SK-N-SH (cell line): ENCODE measurements around the gene NIPSNAP3A. TPM values are rescaled to one million over a fixed set of nuclear protein-coding genes. Genes with fewer than 3 reads are reported as not detected.

Experiments used
- CTCF ChIA-PET: fragments of 300-600, 350-600 bp; formaldehyde crosslinking; extraction: SDS; loops from one replicate; lab custom pipeline; 2021; lab: Yijun Ruan, JAX
- POLR2A ChIA-PET: fragments of 350-600 bp; sonication (Branson Sonifier 250); formaldehyde crosslinking; extraction: SDS; loops from one replicate; lab custom pipeline; 2020; ENCODE audit warnings: antibody characterized with exemption, inconsistent platforms; lab: Yijun Ruan, JAX
- DNase-seq: peaks from one replicate; pipeline ENCODE4 v3.0.0; 2012
- H2AFZ ChIP-seq: fragments of 200-600 bp; sonication (generic); 2 replicates; pipeline ENCODE4 v1.8.1; 2016; ENCODE audit warnings: antibody characterized with exemption, mild to moderate bottlenecking, low read depth
- H3F3A ChIP-seq: fragments of 200-600 bp; sonication (generic); replicated peaks from 2 replicates; pipeline ENCODE3; 2016; ENCODE audit warnings: antibody characterized with exemption, mild to moderate bottlenecking; ENCODE audit not compliant: insufficient read depth
- H3K27ac ChIP-seq, 2 experiments: fragments of 200-500 bp in 1 of 2; fragments of 200-600 bp in 1 of 2; sonication (Bioruptor generic) in 1 of 2; sonication (generic), shearing (Covaris generic) in 1 of 2; 2 replicates each; pipeline versions ENCODE4 v1.5.1 to v1.6.1; 2014 to 2016; ENCODE audit warnings: low read depth in 2 of 2, inconsistent platforms in 1 of 2, low read length in 1 of 2, mild to moderate bottlenecking in 1 of 2, mixed read lengths in 1 of 2
- H3K27me3 ChIP-seq: fragments of 200-600 bp; sonication (generic), shearing (Covaris generic); 2 replicates; pipeline ENCODE4 v1.6.1; 2016; ENCODE audit warnings: mixed run types; ENCODE audit not compliant: insufficient read depth
- H3K36me3 ChIP-seq, 2 experiments: fragments of 200-500 bp in 1 of 2; fragments of 200-600 bp in 1 of 2; sonication (Bioruptor generic) in 1 of 2; sonication (generic) in 1 of 2; replicated peaks in 1 of 2; 2 replicates each; pipeline versions ENCODE3 to v1.5.1; 2014 to 2016; ENCODE audit warnings: low read length in 1 of 2, mild to moderate bottlenecking in 1 of 2; ENCODE audit not compliant: insufficient read depth in 2 of 2, control insufficient read depth in 1 of 2
- H3K4me1 ChIP-seq, 2 experiments: fragments of 200-500 bp in 1 of 2; fragments of 200-600 bp in 1 of 2; sonication (Bioruptor generic) in 1 of 2; sonication (generic), shearing (Covaris generic) in 1 of 2; 2 replicates each; pipeline versions ENCODE4 v1.5.1 to v1.6.1; 2014 to 2016; ENCODE audit warnings: low read depth in 1 of 2, low read length in 1 of 2, mixed run types in 1 of 2; ENCODE audit not compliant: insufficient read depth in 2 of 2, control insufficient read depth in 1 of 2
- H3K4me2 ChIP-seq: fragments of 200-600 bp; sonication (generic), shearing (Covaris generic); 2 replicates; pipeline ENCODE4 v1.6.1; 2017; ENCODE audit warnings: mixed run types
- H3K4me3 ChIP-seq, 2 experiments: fragments of 200-500 bp in 1 of 2; fragments of 200-600 bp in 1 of 2; sonication (Bioruptor generic) in 1 of 2; sonication (generic), shearing (Covaris generic) in 1 of 2; 2 replicates each; pipeline versions ENCODE4 v1.5.1 to v1.8.1; 2014 to 2016; ENCODE audit warnings: low read depth in 2 of 2, inconsistent platforms in 1 of 2, low read length in 1 of 2, mild to moderate bottlenecking in 1 of 2, mixed read lengths in 1 of 2, moderate library complexity in 1 of 2
- H3K79me2 ChIP-seq: fragments of 200-600 bp; sonication (generic); 2 replicates; pipeline ENCODE4 v1.8.1; 2017; ENCODE audit warnings: mild to moderate bottlenecking; ENCODE audit not compliant: insufficient read depth
- H3K9ac ChIP-seq: fragments of 200-600 bp; sonication (generic); 2 replicates; pipeline ENCODE4 v1.6.1; 2017; ENCODE audit warnings: mixed run types
- H3K9me2 ChIP-seq: fragments of 200-600 bp; sonication (generic); 2 replicates; pipeline ENCODE4 v1.6.1; 2017; ENCODE audit warnings: mixed run types
- H3K9me3 ChIP-seq: fragments of 200-600 bp; sonication (generic); 2 replicates; pipeline ENCODE4 v1.6.1; 2017; ENCODE audit warnings: mixed run types, mild to moderate bottlenecking, moderate library complexity
- H4K20me1 ChIP-seq: fragments of 200-600 bp; sonication (generic); 2 replicates; pipeline ENCODE4 v1.6.1; 2017; ENCODE audit warnings: mild to moderate bottlenecking, mixed run types; ENCODE audit not compliant: insufficient read depth
- EP300 ChIP-seq, 2 experiments: IDR thresholded peaks; 2 replicates each; pipeline versions ENCODE4 v1.4.0 to v1.6.1; 2012; ENCODE audit warnings: borderline replicate concordance in 1 of 2, low read depth in 1 of 2, low read length in 1 of 2
- FOSL2 ChIP-seq: IDR thresholded peaks from 2 replicates; pipeline ENCODE4 v1.4.0; 2012; ENCODE audit warnings: low read depth, mild to moderate bottlenecking, moderate library complexity, borderline replicate concordance
- GABPA ChIP-seq: IDR thresholded peaks from 2 replicates; pipeline ENCODE4 v1.4.0; 2012; ENCODE audit warnings: low read depth, mild to moderate bottlenecking
- NRF1 ChIP-seq: IDR thresholded peaks from 2 replicates; pipeline ENCODE4 v1.6.1; 2012; ENCODE audit warnings: low read depth, mild to moderate bottlenecking, low read length
- RAD21 ChIP-seq: IDR thresholded peaks from 2 replicates; pipeline ENCODE4 v1.6.1; 2012; ENCODE audit warnings: mild to moderate bottlenecking, low read length
- RCOR1 ChIP-seq: fragments of 150-350 bp; IDR thresholded peaks from 2 replicates; pipeline ENCODE4 v1.6.1; 2017; ENCODE audit warnings: antibody characterized with exemption, low read length
- SMC3 ChIP-seq: IDR thresholded peaks from 2 replicates; pipeline ENCODE4 v1.6.1; 2012; ENCODE audit warnings: low read depth, low read length, improper control_type of control experiment
- WGBS: methylation state at CpG from one replicate; pipeline ENCODE4 v1.1.6; 2017; ENCODE audit warnings: low lambda C conversion rate; 5-methylcytosine and 5-hydroxymethylcytosine counted together
- polyA plus RNA-seq, 3 experiments: library from polyadenylated mRNA; depleted of rRNA; stranded (reverse); fragments of >200 nt; gene quantifications; 2 replicates each; pipeline ENCODE4 v1.2.3, GENCODE V29; 2012
- TF ChIP-seq, protein P1 (sequence below): fragments of 200-600 bp; sonication (generic); IDR thresholded peaks from 2 replicates; pipeline ENCODE4 v1.6.1; 2017; ENCODE audit warnings: antibody characterized with exemption, mild to moderate bottlenecking, moderate library complexity
- TF ChIP-seq, protein P2 (sequence below): IDR thresholded peaks from 2 replicates; pipeline ENCODE4 v1.4.0; 2012; ENCODE audit warnings: low read depth

Gene NIPSNAP3A
- polyA plus RNA-seq, 1 of the 3 experiments (the other 2 are of a cell fraction), result 29.2 TPM

DNA sequence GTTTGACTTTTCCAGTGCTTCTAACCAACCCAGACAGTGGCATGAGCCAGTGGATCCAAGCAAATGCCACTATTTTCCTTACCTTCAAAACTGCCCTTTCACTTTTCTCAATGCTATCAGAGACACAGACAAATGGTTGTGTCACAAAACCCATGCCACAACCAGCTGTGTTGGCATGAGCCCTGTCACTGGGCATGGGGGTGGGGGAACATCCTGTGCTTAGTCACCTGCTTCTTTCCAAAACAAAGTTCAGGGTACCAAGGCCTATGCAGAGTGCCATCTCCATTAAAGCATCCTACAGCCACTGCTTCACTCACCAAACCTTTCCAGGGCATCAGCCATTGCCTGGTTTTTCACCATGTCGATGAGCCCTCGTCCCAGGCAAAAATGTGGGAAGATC, 46.6 kb downstream of the NIPSNAP3A start:
- no peak overlapping the region for H3K9ac ChIP-seq
- no peaks in the 10 kb centered on the region for H3K79me2 ChIP-seq
- CTCF ChIA-PET, result interaction anchor here (0.9 to 2.1 kb wide), 3 partner anchors 11 to 14 kb away, joined by 3 to 12 read pairs (median 4); no protein-coding TSS in a partner anchor
- no peaks in the 10 kb centered on the region for H3K27me3 ChIP-seq
- no peaks in the 10 kb centered on the region for H3K9me3 ChIP-seq
- H2AFZ ChIP-seq, result no peak overlapping the region
- H4K20me1 ChIP-seq, result no peaks in the 10 kb centered on the region
- peaks cover 19 to 77% of the 10 kb centered on the region in 2 experiments for H3K36me3 ChIP-seq
- DNase-seq, result no peak
- no peak overlapping the region for H3K4me3 ChIP-seq
- no peak overlapping the region for H3K27ac ChIP-seq
- peaks cover 3% of the 10 kb centered on the region for H3F3A ChIP-seq
- peaks cover 0 to 35% of the 10 kb centered on the region in 2 experiments; a peak in 2 of 4 replicates for H3K4me1 ChIP-seq
- H3K4me2 ChIP-seq, result no peak overlapping the region
- H3K9me2 ChIP-seq, result no peaks in the 10 kb centered on the region
- POLR2A ChIA-PET, result no interaction called here
- WGBS, result 100% methylated on average over 2 of the region's 2 CpGs
- TF ChIP-seq FOSL2, result no peak
- TF ChIP-seq SMC3, result no peak
- no peak for TF ChIP-seq GABPA
- TF ChIP-seq EP300 (IDR thresholded peaks at IDR 0.05; ENCODE audit: borderline replicate concordance in 1 of 2, low read depth in 1 of 2, low read length in 1 of 2), result no peak
- no peak for TF ChIP-seq RAD21
- no peak for TF ChIP-seq RCOR1

DNA sequence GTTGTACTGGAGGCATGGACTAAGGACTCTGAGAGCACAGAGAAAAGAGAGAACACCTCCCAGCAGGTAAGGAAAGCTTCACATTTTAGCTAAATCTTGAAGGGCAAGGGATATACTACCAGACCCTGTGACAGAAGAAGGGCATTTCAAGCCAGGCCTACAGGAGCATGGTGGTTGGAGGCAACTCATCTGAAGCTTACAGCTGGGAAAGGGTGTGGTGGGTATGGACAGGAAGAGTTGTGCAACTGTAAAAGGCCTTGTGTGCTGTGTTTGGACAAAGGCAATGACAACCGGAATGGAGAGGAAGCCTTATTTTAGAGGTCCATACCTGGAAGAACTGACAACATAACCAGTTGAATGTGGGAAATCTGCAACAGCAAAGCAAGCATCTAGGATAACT, 47.6 kb downstream of the NIPSNAP3A start:
- H3K9ac ChIP-seq, result no peak overlapping the region
- no peak overlapping the region for H3K4me3 ChIP-seq
- ChIA-PET POLR2A (no interaction called here), CTCF (interaction anchor here (0.7 to 2.1 kb wide), 4 partner anchors 12 to 68 kb away, joined by 3 to 12 read pairs (median 4); no protein-coding TSS in a partner anchor)
- TF ChIP-seq, protein P1, sequence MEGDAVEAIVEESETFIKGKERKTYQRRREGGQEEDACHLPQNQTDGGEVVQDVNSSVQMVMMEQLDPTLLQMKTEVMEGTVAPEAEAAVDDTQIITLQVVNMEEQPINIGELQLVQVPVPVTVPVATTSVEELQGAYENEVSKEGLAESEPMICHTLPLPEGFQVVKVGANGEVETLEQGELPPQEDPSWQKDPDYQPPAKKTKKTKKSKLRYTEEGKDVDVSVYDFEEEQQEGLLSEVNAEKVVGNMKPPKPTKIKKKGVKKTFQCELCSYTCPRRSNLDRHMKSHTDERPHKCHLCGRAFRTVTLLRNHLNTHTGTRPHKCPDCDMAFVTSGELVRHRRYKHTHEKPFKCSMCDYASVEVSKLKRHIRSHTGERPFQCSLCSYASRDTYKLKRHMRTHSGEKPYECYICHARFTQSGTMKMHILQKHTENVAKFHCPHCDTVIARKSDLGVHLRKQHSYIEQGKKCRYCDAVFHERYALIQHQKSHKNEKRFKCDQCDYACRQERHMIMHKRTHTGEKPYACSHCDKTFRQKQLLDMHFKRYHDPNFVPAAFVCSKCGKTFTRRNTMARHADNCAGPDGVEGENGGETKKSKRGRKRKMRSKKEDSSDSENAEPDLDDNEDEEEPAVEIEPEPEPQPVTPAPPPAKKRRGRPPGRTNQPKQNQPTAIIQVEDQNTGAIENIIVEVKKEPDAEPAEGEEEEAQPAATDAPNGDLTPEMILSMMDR, result no peak
- TF ChIP-seq NRF1 (no peak), SMC3 (no peak), RCOR1 (no peak), RAD21 (no peak), EP300 (IDR thresholded peaks at IDR 0.05; ENCODE audit: borderline replicate concordance in 1 of 2, low read depth in 1 of 2, low read length in 1 of 2) (no peak)
- TF ChIP-seq, protein P2, sequence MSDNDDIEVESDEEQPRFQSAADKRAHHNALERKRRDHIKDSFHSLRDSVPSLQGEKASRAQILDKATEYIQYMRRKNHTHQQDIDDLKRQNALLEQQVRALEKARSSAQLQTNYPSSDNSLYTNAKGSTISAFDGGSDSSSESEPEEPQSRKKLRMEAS, result no peak
- H3K4me2 ChIP-seq, result no peak overlapping the region
- H3K27ac ChIP-seq, result no peak overlapping the region
- DNase-seq, result no peak
- 91% methylated on average over 1 of the region's 1 CpG for WGBS
- no peaks in the 10 kb centered on the region for H3K9me3 ChIP-seq
- H2AFZ ChIP-seq, result no peak overlapping the region
- no peaks in the 10 kb centered on the region for H3K27me3 ChIP-seq
- H3K36me3 ChIP-seq, result peaks cover 19 to 76% of the 10 kb centered on the region in 2 experiments
- H3K79me2 ChIP-seq, result no peaks in the 10 kb centered on the region
- H4K20me1 ChIP-seq, result no peaks in the 10 kb centered on the region
- peaks cover 3% of the 10 kb centered on the region for H3F3A ChIP-seq
- peaks cover 0 to 43% of the 10 kb centered on the region in 2 experiments; a peak in 2 of 4 replicates for H3K4me1 ChIP-seq
- H3K9me2 ChIP-seq, result no peaks in the 10 kb centered on the region
